HG02759 (cell line): ENCODE results near the gene SLCO3A1.

Source experiments
- ATAC-seq: cut with Tn5 transposase; IDR thresholded peaks from one replicate; pipeline ENCODE4 v1.9.1; 2021; ENCODE audit warnings: mild to moderate bottlenecking, moderate library complexity; ENCODE audit not compliant: unreplicated experiment

Gene SLCO3A1

DNA sequence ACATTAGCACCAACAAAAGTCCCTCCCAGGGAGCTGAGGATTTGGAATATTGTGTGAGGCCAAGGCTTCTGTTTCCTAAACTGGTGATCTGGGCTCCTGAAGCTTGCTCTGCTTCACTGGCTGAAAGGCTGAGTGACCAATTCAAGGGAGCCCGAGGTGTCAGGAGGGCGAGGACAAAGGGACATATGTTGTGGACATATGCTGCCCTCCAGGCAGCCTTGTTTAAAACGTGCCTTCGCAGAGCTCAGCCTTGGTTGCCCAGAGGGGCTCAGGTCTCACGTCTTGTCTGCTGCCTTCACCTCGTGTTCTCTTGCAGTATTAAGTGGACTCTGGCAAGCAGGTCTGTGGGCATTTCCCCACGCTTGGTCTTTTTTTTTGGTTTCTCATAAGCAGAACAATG is 7.0 kb downstream of the SLCO3A1 start:
- no peak for ATAC-seq

DNA sequence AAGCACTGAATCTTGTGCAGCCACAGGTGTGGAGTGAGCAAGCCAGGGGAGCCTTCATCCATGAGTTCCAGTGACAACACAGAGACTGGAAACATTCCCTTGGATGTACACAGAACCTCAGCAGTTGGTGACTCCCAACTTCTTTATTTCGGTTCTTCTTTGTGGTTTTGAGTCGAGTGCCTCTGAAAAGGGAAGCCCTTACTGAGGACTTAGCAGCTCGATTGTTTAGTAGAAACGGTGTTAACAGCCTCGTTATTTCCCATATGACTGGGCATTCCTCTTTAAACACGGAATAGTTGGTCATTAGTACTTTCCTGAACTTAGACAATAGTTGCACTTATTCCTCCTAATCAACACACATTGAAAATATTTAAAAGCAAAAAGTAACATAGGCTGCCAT is 7.7 kb downstream of the SLCO3A1 start:
- ATAC-seq = no peak

DNA sequence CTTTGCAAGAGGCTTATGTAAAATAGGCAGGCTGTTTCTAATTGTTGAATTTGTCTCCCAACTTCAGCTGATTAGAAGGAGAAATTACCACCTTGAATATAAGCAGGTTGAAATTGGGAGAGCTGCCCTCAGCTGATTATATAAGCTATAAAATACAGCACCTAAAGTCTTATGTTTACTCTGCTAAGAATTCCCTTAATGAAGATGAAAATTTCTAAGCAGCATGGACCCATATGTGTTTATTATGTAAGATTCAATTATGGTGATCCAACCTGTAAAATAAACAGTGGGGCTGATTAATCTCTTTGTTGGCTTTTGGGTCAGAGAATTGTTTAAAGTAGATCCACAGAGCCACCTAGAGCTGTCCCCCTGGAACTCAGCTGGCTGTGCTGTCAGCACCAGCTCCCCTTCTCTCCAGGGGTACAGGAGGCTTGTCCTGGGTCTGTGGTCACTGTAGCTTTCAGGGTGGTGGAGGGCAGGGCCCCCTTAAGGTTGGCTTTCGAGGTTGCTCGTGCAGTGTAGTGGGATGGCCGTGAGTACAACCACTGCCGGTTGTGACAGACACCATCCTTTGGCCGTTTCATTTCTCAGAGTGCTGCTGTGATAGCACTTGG is 9.5 kb downstream of the SLCO3A1 start:
- no peak for ATAC-seq

DNA sequence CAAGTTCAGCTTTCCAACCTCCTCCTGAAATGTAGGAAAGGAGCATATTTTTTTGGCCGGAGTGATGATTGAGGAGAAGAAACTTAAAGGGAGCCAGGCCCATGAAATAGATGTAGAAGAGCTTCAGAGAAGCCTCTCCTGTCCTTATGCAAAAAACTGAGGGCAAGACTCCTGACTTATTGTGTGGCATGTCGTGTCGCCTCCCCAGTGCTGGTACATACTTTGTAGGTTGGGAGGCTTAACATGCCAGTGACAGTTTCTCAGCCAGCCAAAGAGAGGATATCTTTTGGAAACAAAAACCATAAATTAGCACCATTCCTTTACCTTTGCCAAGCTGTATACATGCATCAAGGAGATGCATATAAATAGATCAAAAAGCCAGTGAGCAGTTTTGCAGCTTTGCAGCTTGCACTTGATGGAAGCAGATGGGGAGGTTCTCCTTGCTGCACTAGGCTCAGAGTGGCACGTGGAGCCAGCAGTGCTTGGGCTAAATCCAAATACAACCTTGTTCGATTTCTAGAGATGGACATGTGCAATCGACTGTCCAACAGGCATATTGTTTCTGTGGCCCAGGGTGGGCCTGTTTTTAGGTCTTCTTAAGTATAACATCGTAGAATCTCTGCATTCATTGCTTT is 10.2 kb downstream of the SLCO3A1 start:
- no peak for ATAC-seq

DNA sequence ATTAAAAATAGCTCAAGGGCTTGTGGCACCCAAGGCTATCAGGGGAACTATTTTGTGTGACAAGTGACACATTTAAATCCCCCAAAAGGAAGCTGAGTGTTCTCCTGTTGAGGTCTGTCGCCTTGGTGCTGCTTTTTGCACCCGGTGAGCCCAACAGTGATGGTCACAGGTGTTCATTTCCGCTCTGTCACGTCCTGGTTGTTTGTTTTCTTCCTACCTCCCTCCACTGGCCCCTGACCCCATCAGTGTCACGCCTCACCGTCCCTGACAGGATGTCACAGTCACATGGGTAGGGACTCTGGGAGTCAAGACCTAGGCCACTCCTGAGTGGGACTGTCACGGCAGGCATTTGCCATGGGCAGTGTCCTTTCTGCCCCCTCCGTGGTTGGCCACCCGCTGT is 11.2 kb downstream of the SLCO3A1 start:
- ATAC-seq = peak; percentile 55

DNA sequence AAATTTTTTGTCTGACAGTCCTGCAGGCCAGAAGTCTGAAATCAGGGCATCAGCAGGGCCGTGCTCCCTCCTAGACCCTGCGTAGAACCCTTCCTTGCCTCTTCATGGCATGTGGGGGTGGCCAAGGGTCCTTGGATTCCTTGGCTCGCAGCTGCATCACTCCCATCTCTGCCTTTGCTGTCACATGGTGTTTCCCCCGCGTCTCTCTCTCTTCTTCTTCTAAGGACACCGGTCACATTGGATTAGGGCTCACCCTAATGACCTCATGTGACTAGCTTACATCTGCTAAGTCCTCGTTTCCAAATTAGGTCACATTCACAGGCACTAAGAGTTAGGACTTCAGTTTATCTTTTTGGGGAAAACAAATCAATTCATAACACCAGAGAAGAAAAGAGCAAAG is 12.0 kb downstream of the SLCO3A1 start:
- ATAC-seq = no peak

DNA sequence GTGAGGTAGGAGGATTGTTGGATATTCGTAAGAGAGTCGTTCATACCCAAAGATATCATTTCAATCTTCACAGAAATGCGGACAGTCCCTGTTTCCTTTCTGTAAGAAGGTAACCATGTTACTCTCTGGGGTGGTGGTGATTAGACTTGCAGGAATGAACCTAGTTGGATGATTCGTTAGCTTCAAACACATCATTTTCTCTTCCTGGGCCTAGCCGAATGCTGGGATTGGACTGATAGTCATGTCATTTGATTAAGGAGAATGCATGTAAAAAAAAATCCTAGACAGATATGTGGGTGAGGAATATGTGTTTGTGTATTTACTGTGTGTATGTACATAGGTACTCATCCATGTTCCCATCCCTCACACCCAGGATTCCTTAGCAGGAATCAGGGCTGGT is 12.4 kb downstream of the SLCO3A1 start:
- ATAC-seq = no peak

DNA sequence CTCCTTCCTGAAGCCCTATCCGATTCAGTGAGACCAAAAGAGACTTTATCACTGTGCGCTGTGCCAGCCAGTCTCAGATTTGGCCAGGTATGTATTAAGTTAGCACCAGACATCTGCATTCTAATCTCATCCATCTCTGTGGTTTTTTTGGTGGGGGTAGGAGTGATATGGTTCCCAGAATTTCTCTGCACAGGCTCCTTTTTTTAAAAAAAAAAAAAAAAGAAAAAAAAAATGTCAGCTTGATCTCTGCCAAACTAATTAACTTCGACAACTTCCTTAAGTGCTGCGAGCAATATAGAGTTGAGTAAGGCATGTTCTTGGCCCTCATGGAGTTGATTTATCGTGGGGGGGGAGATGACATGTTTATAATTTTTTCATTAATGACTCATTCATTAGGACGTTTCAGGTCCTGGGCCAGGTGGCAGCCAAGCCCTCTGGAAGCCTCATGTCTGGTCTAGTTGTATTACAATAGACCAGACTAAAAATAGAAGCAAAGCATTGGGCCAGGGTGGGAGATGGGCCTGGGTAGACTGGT is 12.9 kb downstream of the SLCO3A1 start:
- ATAC-seq = no peak

DNA sequence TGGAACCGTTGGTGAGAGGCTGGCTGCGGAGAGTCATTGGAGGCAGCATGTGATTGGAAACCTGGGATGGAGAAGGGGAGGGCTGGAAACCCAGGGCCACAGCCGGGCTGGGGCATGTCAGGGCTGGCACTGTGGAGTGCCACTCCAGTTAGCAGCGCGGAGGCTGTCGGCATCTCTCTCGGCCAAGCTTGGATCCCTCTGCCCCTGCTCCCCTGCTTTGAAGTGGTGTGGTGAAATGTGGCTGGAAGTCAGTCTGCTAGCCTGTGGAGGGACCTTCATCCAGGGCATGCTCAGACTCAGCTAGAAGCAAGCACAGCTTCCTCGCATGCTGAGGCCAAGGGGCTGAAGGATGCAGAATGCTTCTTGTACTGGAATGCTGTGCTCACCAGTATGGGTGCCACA is 13.5 kb downstream of the SLCO3A1 start:
- ATAC-seq = no peak

DNA sequence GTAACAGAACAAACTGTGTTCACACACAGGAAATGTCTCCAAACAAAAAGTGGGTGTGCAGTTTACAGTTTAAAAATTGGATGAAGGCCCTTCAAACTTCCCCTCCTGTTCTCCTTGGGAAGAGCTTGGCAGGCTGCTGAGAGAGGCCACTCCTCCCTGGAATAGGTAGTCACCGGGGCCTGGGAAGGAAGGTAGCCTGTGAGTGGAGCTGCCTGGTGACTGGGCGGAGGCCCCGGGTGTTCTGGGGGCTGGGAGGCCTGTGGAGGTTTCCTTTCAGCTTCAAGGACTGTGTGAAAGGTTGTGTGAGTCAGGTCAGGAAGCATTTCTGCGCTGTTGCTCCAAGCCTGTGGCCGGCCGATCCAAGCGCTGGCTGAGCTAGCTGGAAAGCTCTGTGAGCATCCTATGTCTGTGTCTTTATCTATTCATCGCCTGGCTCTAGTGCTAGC is 14.1 kb downstream of the SLCO3A1 start:
- no peak for ATAC-seq

DNA sequence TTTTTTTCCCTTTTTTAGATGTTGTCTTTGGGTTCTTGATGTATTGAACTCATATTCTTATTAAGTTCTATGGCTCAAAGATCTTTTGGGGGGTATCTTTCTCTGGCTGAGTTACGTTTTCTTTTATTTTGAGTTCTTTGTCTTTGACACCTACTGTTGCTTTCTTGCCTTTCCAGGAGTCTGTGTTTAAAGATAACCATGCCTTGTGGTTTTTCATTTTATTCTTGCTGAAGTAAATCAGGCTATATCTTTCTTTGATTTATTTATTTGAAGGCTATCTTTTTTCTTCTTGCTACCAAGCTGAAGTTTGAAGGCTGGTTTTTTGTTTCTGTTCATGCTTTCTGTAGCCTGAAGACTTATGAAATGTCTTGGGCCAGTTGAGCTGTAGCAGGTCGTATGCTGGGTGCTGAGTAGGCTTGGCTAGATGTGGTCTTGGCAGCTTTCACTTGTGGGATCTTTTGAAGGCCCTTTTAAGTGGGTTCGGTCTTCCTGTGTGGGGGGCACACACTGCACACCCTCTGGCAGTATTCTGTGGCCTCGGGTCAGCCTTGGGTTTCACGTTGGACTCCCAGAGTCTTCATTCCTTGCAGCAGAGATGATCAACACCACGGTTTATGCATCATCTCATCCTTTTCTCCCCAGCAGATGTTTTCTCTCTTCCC is 17.5 kb downstream of the SLCO3A1 start:
- ATAC-seq = no peak

DNA sequence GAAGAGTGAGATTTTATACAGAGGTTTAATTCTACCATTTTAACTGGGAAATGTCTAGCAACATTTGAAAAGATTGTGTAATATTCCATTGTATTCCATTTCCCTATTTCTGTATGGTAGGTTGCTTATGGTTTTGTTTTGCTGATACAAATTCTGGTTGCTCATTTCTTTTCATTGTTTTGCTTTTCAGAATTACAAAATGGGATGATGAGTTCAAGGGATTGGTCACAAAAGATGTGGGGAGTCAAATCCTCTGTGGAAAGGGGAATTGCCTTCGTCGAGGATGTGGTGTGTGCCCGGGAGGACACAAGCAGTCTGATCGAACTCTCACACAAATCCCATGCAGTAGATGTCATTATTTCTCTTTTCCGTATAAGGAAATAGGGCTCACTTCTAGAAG is 18.3 kb downstream of the SLCO3A1 start:
- ATAC-seq = no peak

DNA sequence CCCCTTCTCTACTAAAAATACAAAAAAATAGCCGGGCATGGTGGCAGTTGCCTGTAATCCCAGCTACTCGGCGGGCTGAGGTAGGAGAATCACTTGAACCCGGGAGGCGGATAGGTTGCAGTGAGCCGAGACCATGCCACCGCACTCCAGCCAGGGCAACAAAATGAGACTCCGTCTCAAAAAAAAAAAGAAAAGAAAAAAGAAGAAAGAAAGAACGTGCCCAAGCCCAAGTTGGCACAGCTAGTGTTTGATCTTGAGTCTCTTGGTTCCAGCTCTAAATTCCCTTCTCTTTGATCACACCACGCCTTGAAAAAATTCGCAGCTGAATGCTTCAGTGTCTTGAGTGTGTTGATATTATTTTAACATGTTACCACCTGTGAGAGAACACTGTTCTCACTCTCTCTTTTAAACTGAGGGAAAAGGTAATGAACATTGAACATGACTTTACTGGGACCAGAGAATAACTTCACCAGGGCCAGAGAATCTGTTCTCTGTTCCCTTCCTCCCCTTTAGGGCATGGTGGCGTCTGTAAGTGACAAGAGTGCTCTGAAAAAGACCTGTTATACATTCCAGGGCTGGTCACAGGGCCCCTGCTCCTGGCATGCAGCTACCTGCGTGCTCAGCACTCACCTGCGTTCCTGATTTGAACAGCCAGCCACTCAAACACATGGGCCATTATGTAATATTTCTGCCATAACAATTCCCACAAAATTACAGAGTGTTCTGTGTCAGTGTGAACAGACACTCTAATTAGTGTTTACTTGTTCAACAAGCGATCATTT is 19.0 kb downstream of the SLCO3A1 start:
- ATAC-seq = no peak

DNA sequence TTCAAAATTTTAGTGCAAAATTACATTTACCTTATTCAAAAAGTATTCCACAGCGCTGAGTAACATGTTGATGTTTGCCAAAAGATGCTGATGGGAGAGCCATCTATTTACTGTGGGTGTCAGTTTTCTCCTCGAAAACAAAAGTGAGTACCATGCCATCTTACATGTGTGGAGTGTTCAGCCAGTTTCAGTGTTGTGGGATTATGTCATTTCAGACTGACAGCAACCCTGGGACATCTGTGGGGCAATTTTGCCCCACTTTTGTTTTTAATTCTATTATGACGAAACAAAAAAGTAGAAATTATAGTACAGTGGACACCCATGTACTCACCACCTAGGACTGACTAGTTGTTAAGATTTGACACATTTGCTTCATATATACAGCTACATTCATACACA is 19.6 kb downstream of the SLCO3A1 start:
- no peak for ATAC-seq

DNA sequence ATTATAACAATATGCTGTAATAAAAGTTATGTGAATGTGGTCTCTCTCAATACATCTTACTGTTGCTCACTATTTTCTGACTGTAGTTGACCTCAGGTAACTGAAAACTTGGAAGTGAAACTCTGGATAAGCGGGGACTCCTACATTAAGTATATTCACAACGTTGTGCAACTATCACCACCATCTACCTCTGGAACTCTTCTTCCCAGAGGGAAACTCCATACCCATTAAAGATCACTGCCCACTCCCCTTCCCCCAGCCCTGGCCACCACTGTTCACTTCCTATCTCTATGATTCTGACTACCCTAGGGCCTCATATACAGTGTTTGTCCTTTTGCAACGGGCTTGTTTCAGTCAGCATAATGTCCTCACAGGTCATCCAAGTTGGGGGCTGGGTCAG is 20.7 kb downstream of the SLCO3A1 start:
- no peak for ATAC-seq

DNA sequence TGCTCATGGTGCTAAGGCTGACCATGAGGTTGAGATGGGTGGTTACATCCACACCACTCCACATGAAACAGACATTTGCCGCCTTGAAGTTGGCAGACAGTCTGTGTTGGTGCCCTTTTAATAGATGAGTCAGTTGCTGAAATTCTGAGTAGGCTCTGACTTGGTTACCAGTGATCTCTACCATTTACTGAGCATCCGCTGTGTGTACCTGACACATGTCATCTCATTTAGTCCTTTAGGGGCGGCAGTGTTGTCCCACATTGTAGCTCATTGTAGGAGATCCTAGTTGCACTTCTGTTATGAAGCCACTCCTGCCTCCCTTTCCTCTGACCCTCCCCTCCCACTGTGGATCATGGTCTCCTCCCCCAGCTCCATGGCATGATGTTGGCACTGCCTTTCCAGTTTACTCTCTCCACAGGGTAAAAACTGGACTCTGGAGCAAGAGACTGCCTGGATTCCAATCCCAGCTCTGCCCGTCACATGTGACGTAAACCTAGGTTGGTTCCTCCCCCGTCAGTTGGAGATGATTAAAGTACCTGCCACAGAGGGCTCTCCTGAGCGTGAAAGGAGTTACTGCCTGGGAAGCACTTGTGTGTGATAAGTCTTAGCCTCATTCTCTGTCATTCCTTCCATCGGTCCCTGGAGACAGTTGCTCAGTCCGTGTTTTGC is 21.6 kb downstream of the SLCO3A1 start:
- no peak for ATAC-seq

DNA sequence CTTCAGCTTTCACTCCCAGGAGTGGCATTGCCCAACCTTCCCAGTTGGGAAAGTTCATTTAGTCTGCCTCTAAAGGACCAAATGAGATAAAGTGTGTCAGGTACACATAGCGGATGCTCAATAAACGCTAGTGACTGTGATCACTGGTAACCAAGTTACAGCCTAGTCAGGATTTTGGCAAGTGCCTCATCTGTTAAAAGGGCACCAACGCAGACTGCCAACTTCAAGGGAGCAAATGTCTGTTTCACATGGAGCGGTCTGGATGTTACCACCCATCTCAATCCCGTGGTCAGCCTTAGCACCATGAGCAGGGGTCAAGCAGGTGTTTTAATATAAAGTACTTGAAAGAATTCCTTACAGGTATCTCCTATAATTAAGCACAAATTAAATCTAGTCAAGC is 22.7 kb downstream of the SLCO3A1 start:
- ATAC-seq = no peak

DNA sequence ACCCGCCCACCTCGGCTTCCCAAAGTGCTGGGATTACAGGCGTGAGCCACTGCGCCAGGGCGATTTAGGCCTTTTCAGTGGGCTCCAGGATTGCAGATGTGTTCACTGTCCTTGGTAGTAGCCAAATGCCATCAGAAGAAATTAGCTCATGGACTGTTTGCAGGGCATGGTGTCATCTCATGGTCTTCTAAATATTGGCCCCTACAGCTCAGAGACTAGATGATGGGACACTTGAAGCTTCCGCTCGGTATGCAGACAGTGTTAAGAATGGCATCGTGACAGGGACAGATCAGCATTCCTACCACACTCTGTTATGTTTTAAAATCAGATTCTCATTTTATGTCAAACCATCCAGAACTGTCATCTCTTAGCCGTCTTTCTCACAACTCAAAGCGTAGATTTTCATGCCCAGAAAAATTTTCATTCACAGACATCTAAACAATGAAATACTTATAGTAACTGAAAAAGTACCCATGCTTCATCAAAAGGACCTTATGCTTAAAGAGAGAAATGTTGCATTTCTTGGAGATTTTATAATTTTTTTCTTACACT is 24.9 kb downstream of the SLCO3A1 start:
- ATAC-seq = no peak

DNA sequence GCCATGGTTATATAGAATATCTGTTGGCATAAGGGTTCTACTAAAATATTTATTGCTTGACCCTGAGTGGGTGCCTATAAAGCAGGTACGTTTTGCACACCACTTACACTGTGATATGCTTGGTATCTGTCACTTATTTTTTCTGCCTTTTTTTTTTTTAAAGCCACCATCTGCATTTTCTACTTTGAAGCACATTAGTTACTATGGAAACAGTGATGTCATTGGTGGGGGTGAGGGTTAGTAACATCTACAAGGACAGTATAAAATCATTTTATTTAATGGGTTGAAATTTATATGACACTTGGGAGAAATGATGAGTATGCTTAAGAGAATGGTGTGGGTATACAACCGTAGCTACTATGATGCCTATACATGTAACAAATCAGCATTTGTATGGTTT is 25.6 kb downstream of the SLCO3A1 start:
- no peak for ATAC-seq

DNA sequence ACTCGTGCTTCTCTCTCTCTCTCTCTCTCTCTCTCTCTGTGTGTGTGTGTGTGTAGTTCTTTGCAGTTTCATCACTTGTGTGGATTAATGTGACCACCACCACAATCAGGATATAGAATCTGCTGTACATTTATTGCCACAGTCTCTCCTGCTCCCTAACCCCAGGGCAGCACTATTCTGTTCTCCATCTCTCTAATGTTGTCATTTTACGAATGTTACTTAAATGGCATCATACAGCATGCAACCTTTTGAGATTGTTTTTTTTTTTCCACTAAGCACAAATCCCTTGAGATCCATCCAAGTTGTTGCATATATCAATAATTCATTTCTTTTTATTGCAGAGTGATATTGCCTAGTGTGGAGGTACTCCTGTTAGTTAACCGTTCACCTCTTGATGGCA is 26.9 kb downstream of the SLCO3A1 start:
- ATAC-seq = no peak
